Stimulated activated CD4-positive, alpha-beta T cell treated with anti-CD3 and anti-CD28 coated beads, Interleukin-12 subunit alpha, Interleukin-12 subunit beta, amount 100 ng/mL, for 4 hours (primary cell): ENCODE data around the gene MBD6.
"Not testable (repeated sequence)": the region's sequence is repeated elsewhere in the genome, so short reads cannot be mapped to it uniquely, and the experiment has no call there.

Source experiments
- DNase-seq: peaks from one replicate; pipeline ENCODE4 v3.0.0-alpha.2; 2020

MBD6 gene

DNA sequence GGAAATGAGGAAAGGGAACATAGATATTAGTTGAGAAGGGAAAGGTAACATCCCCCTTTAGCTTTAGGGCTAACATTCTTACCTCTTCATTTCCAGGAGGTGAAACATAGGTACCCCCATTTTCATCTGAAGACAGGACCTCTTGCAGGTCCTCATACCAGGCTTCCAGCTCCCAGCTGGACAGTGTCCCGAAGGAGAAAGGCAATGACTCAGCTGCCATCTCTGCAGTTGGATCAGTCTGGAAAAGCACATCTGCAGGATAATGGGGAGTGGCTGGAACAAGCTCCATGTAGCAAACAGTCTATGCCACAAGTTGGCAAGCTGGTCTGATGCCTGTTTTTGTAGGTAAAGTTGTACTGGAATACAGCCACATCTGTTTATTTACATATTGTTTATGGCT, 5.4 kb upstream of the MBD6 start:
- DNase-seq: no peak

DNA sequence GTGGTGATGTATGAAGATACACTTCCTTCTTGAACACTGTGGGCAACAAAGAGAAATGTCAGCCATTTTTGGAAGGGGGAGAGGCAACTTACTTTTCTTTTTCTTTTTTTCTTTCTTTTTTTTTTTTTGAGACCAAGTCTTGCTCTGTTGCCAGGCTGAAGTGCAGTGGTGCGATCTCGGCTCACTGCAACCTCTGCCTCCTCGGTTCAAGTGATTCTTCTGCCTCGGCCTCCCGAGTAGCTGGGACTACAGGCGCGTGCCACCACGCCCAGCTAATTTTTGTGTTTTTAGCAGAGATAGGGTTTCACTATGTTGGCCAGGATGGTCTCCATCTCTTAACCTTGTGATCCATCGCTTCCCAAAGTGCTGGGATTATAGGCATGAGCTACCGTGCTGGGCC, 4.9 kb upstream of the MBD6 start:
- DNase-seq: not testable (repeated sequence)

- no peak for DNase-seq
Observed at GRCh38 chr12:57518176-57518919, 4.3 kb upstream of the MBD6 start.

- no peak for DNase-seq
Observed at GRCh38 chr12:57518920-57519795, 3.5 kb upstream of the MBD6 start.

DNA sequence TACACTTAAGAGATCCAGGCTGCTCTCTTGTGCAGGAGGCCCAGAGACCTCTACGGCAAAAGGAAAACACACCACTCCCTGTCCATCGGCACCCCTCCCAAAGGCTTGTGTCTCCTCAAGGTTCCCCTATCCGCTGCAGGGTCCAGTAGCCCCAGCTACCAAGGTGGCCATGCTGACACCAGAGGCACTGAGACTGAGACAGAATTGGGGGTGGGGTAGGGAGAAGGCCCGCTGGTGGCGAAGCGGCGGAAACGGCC, 2.9 kb upstream of the MBD6 start:
- no peak for DNase-seq

DNA sequence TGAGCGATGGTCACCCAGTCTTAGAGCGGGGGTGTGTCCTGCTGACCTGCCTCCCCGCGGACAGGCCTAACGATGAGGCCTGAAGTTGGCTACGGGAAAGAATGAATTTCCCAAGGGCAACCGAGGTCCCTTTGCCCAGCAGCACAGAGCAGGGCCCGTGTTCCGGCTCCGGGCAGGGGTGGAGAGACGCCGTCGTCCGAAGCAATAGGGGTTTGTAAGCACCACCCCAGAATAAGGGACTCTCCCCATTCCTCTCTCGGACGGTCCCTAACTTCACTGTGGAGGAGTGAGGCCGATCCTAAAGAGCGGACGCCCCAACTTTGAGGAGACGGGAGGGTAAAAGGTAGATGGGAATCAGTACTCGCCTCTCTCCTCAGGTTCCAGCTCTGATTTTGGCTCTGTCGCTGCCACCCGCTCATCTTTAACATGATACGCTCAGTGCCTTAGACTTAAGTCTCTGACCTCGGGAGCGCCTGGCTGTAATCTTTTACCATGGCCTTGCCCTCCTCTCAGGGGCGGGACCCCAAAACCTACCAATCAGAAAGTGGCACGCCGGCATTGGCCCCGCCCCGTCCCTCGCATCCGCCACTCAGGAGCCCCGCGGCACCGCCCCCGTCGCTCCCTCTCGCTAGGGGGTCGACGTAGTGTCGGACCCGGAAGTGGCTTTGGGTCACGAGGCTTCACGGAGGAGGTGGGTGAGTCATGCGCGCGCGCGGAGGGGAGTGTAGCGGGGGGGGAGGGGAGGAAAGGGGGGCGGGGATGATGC, 2.4 kb upstream of the MBD6 start, which contains the start of gene DDIT3:
Gene DDIT3, minus strand, starts transcription at position 462 of the 766 bp plus-strand sequence. CDS start 3,108 bp downstream, outside the sequence.
- peak; percentile 99 for DNase-seq

DNA sequence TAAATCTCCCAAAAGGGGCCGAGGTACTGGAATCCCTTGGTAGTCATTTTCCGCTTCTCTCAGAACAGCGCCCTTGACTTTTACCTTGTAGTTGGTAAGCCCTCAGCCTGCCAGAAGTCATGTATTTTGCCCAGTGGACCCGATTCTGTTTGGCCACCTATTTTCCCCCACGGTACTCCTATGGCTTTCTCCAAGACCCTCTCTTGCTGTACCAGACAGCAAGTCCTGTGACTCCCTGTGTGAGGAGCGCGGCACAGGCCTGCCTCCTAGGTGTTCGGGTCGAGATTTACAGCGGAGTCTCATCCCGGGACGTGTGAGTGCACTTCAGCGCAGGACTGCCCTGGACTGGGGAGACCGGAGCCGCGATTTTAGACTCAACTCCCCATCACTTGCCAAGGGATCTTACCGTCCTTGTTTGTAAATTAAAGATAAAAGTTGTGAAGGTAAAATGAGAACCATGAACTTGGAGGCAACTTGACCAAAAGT, 1.1 kb upstream of the MBD6 start:
- no peak for DNase-seq

- peak; percentile 52 for DNase-seq
Observed at GRCh38 chr12:57522887-57523705, 472 bp downstream of the MBD6 start.

DNA sequence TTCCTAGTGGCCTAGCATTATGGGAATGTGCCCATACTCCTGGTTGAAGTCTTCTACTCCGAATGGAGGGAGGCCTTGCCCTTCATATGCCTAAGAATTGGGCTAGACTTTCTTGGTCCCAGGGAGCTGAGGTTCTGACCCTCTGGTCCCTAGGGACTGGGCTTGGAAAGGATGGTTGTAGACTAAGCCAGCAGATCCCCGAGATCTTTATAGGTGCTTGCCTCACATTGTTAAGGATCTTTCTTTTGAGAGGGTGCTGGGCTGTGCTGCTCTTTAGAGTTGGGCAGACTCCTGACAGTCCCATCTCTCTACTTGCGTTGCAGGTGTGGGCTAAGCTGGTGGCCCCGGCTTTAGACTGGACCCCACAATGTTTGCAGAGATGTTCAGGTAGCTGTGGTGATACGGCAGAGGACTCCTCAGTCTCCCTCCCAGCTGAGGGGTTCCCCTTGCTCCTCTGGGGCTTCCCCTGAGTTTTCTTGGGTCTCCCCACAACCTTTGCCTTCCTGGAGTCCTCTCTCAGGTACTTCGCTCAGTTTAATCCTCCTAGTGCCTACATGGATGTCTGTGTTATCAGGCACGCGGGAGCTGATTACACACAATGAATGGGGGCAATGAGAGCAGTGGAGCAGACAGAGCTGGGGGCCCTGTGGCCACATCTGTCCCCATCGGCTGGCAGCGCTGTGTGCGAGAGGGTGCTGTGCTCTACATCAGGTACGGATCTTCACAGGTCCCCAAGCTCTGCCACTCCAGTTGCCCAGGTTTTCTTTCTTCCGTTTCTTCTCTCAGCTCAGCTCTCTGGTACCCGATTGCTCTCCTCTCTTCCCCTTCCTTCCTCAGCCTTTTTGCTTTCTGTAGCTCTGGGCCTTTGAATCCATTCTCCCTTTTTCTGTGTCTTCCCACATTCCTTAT, 1.3 kb downstream of the MBD6 start:
- DNase-seq: no peak

DNA sequence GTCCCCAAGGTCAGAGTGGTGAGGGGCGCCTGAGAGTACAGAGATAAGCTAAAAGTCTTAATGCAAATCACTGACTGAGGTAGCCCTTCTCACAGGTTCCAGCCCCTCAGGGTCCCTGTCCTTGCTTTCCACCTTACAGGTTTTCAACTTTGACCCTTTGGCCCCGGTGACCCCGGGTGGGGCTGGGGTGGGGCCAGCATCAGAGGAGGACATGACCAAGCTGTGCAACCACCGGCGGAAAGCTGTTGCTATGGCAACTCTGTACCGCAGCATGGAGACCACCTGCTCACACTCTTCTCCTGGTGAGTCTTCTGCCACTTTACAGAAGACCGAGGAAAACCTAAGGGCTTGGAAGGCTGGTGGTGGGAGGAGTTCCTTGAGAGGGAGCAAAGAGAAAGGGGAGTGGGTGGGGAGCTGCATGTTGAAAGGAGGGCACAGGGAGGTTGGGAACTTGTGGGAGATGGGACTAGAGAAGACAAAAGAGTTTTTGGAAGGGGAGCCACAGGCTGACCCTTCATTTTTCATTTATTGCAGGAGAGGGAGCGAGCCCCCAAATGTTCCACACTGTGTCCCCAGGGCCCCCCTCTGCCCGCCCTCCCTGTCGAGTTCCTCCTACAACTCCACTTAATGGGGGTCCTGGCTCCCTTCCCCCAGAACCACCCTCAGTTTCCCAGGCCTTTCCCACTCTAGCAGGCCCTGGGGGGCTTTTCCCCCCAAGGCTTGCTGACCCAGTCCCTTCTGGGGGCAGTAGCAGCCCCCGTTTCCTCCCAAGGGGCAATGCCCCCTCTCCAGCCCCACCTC, 2.4 kb downstream of the MBD6 start:
- no peak for DNase-seq

- DNase-seq: no peak
Observed at GRCh38 chr12:57525615-57526383, 3.2 kb downstream of the MBD6 start.

GRCh38 chr12:57526477-57527126, 4.0 kb downstream of the MBD6 start:
- DNase-seq: no peak

- DNase-seq: no peak
Observed at GRCh38 chr12:57527184-57527583, 4.6 kb downstream of the MBD6 start.

DNA sequence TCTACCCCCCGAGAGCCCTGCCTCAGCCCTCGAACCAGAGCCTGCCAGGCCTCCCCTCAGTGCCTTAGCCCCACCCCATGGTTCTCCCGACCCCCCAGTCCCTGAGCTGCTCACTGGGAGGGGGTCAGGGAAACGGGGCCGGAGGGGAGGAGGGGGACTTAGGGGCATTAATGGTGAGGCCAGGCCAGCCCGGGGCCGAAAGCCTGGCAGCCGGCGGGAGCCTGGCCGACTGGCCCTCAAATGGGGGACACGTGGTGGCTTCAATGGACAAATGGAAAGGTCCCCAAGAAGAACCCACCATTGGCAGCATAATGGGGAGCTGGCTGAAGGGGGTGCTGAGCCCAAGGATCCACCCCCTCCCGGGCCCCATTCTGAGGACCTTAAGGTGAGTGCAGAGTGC, 5.6 kb downstream of the MBD6 start:
- DNase-seq: no peak

DNA sequence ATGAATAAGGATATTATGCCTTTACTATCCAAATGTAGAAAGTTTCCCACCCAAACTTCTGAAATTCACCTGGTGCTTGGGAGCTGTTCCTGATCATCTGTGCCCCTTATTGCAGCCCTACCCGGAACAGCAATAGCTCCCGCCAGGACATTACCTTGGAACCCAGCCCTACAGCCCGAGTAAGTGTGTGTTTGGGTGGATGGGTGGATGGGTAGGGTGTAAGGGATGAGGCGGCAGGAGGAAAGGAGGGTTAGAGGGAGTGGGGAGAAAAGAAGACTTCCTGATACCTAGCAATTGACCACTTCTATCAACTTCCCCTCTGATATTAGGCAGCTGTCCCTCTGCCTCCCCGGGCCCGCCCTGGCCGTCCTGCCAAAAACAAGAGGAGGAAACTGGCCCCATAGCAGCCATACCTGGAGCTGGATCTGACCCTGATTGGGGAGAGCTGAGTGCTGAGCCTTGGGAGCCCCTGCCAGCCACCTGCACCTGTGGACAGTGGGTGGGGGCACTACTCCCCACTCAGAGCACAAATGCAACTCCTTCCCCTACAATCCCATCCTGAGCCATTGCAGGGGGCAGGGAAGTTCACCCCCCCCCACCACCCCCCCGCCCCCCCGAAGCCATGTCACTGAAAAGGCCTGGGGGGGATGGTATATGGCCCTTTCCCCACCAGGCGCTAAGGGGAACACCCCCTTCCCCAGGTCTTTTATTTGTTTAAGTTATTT, 6.4 kb downstream of the MBD6 start:
- no peak for DNase-seq

GRCh38 chr12:57529831-57530230, 7.2 kb downstream of the MBD6 start:
- DNase-seq: no peak

- DNase-seq: no peak
Observed at GRCh38 chr12:57530396-57531142, 7.9 kb downstream of the MBD6 start.

DNA sequence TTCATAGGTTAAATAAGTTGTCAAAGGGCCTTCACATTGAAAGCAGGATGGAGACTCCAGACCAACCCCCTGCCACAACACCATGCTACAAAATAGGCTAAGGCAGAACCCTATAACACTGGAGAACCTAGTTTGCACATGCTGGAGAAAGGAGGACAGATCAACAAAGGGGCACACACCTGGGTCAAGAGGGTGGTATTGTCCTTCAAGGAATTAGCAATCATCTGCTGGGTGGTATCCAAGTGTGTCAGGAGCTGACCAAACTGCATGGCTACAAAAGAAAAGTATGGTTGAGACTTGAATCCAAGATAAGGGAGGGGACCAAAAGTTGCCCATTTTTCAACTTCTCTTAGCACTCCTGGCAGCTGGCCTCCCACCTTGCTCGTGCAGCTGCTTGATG, 9.2 kb downstream of the MBD6 start:
- DNase-seq: no peak
